Mesenchymal stem cell (in vitro differentiated cells and primary cell): Measurements from ENCODE around the gene ARFGAP1.

Experiments
- DNase-seq: peaks from one replicate; pipeline ENCODE4 v3.0.0-alpha.2; 2013
- H2AFZ ChIP-seq: one replicate; pipeline ENCODE4 v1.6.1; 2013; ENCODE audit warnings: low read depth, mild to moderate bottlenecking, control low read depth, inconsistent platforms, low read length, moderate library complexity
- H2AK5ac ChIP-seq: 2 replicates; pipeline ENCODE4 v1.6.1; 2013; ENCODE audit warnings: low read length, moderate library complexity, mild to moderate bottlenecking, inconsistent platforms; ENCODE audit not compliant: severe bottlenecking
- H2BK120ac ChIP-seq: one replicate; pipeline ENCODE4 v1.6.1; 2013; ENCODE audit warnings: low read depth, mild to moderate bottlenecking, inconsistent platforms, low read length, moderate library complexity
- H2BK12ac ChIP-seq, 2 experiments: one replicate each; pipeline ENCODE4 v1.6.1; 2013; ENCODE audit warnings: inconsistent platforms in 2 of 2, low read length in 2 of 2, mild to moderate bottlenecking in 2 of 2, moderate library complexity in 2 of 2, control low read depth in 1 of 2
- H2BK15ac ChIP-seq: one replicate; pipeline ENCODE4 v1.6.1; 2013; ENCODE audit warnings: mild to moderate bottlenecking, low read depth, inconsistent platforms; ENCODE audit not compliant: poor library complexity, severe bottlenecking
- H2BK5ac ChIP-seq: 2 replicates; pipeline ENCODE4 v1.6.1; 2013; ENCODE audit warnings: low read depth, mild to moderate bottlenecking, low read length, control low read depth, inconsistent platforms; ENCODE audit not compliant: poor library complexity, severe bottlenecking
- H3K14ac ChIP-seq, 2 experiments: one replicate each; pipeline ENCODE4 v1.6.1; 2013; ENCODE audit warnings: inconsistent platforms in 2 of 2, low read length in 2 of 2, control low read depth in 1 of 2, mild to moderate bottlenecking in 1 of 2, moderate library complexity in 1 of 2
- H3K18ac ChIP-seq, 2 experiments: one replicate each; pipeline ENCODE4 v1.6.1; 2013; ENCODE audit warnings: inconsistent platforms in 2 of 2, low read length in 2 of 2, control low read depth in 1 of 2, low read depth in 1 of 2, mild to moderate bottlenecking in 1 of 2
- H3K23ac ChIP-seq, 2 experiments: one replicate each; pipeline ENCODE4 v1.6.1; 2013; ENCODE audit warnings: inconsistent platforms in 2 of 2, low read length in 2 of 2, mild to moderate bottlenecking in 2 of 2, moderate library complexity in 2 of 2, control low read depth in 1 of 2
- H3K27ac ChIP-seq: 2 replicates; pipeline ENCODE4 v1.5.1; 2013; ENCODE audit warnings: mild to moderate bottlenecking, moderate library complexity, low read length, control low read depth, inconsistent platforms; ENCODE audit not compliant: poor library complexity, severe bottlenecking
- H3K27me3 ChIP-seq, 2 experiments: 2 replicates each; pipeline versions ENCODE4 v1.6.1 to v1.7.0; 2013; ENCODE audit warnings: low read length in 2 of 2, mild to moderate bottlenecking in 2 of 2, moderate library complexity in 2 of 2, control low read depth in 1 of 2, inconsistent platforms in 1 of 2; ENCODE audit not compliant: control insufficient read depth in 1 of 2, insufficient read depth in 1 of 2
- H3K36me3 ChIP-seq, 2 experiments: 2 replicates each; pipeline versions ENCODE4 v1.6.1 to v1.7.0; 2013; ENCODE audit warnings: low read length in 2 of 2, control low read depth in 1 of 2, inconsistent platforms in 1 of 2, low read depth in 1 of 2, mild to moderate bottlenecking in 1 of 2; ENCODE audit not compliant: insufficient read depth in 2 of 2, control insufficient read depth in 1 of 2
- H3K4ac ChIP-seq, 2 experiments: one replicate each; pipeline ENCODE4 v1.6.1; 2013; ENCODE audit warnings: inconsistent platforms in 2 of 2, low read length in 2 of 2, mild to moderate bottlenecking in 2 of 2, moderate library complexity in 2 of 2, control low read depth in 1 of 2, low read depth in 1 of 2
- H3K4me1 ChIP-seq: 2 replicates; pipeline ENCODE4 v1.6.1; 2013; ENCODE audit warnings: low read depth, low read length, control low read depth; ENCODE audit not compliant: control insufficient read depth, insufficient read depth
- H3K4me2 ChIP-seq: 2 replicates; pipeline ENCODE4 v1.6.1; 2013; ENCODE audit warnings: low read length, mild to moderate bottlenecking, inconsistent platforms; ENCODE audit not compliant: poor library complexity, severe bottlenecking
- H3K4me3 ChIP-seq, 2 experiments: 2 replicates each; pipeline versions ENCODE4 v1.5.1 to v1.7.0; 2013; ENCODE audit warnings: low read length in 2 of 2, mild to moderate bottlenecking in 2 of 2, control low read depth in 1 of 2, low read depth in 1 of 2; ENCODE audit not compliant: insufficient read depth in 1 of 2
- H3K79me1 ChIP-seq: replicated peaks from 2 replicates; pipeline ENCODE4 v1.6.1; 2013; ENCODE audit warnings: mild to moderate bottlenecking, control low read depth, low read length, inconsistent platforms; ENCODE audit not compliant: poor library complexity, severe bottlenecking
- H3K9ac ChIP-seq: 2 replicates; pipeline ENCODE4 v1.7.0; 2013; ENCODE audit warnings: mild to moderate bottlenecking, low read length, moderate library complexity
- H3K9me3 ChIP-seq: 2 replicates; pipeline ENCODE4 v1.7.0; 2013; ENCODE audit warnings: mild to moderate bottlenecking, low read length; ENCODE audit not compliant: control insufficient read depth
- H4K8ac ChIP-seq: one replicate; pipeline ENCODE4 v1.6.1; 2013; ENCODE audit warnings: inconsistent platforms, mild to moderate bottlenecking, low read length, moderate library complexity
- H4K91ac ChIP-seq: one replicate; pipeline ENCODE4 v1.6.1; 2013; ENCODE audit warnings: mild to moderate bottlenecking, low read length, inconsistent platforms
- WGBS: methylation state at CpG from one replicate; pipeline ENCODE4 v1.1.7; 2013; ENCODE audit warnings: mixed read lengths; 5-methylcytosine and 5-hydroxymethylcytosine counted together

The ARFGAP1 gene

DNA sequence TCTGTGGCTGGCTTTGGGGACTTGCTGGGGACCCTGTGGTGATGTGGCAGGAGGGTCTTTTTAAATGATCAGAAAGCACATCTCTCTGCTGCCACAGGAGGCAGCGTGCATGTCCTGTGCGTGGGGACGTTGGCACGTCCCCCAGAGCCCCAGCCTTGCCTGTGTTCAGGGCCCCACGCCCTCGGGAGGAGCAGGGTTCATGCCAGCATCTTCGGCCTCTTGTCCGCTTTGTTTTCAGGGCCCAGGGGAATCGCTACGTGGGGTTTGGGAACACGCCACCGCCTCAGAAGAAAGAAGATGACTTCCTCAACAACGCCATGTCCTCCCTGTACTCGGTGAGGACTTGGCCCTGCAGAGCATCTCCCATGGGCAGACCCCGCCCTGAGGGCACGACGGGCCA is 6.0 kb downstream of the ARFGAP1 start:
- Histone ChIP-seq H2BK15ac (no peak overlapping the region), H3K9me3 (no peaks in the 10 kb centered on the region), H4K8ac (no peak overlapping the region)

DNA sequence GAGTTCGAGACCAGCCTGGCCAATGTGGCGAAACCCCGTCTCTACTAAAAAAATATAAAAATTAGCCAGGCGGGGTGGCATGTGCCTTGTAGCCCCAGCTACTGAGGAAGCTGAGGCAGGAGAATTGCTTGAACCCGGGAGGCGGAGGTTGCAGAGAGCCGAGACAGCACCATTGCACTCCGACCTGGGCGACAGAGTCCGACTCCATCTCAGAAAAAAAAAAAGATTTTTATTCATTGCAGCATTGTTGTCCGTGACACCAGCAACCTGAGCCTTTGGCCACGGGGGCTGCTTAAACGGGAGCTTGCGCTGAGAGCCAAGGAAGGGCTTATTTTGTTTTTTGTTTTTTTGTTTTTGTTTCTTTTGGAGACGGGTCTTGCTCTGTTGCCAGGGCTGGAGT is 7.3 kb downstream of the ARFGAP1 start:
- Histone ChIP-seq H3K18ac (no peak overlapping the region), H2BK12ac (no peak overlapping the region), H4K8ac (no peak overlapping the region), H2BK15ac (no peak overlapping the region), H3K27ac (no peak overlapping the region), H2AK5ac (no peak overlapping the region), H3K9ac (no peak overlapping the region), H3K36me3 (peaks cover 83 to 100% of the 10 kb centered on the region in 2 experiments), H2BK120ac (no peak overlapping the region), H3K4me2 (no peak overlapping the region), H3K27me3 (no peaks in the 10 kb centered on the region), H3K4me1 (peaks cover 35% of the 10 kb centered on the region), H3K4me3 (no peak overlapping the region), H3K4ac (no peak overlapping the region), H3K79me1 (peaks cover 46% of the 10 kb centered on the region), H3K23ac (no peak overlapping the region), H3K14ac (no peak overlapping the region), H4K91ac (no peak overlapping the region), H2BK5ac (no peak overlapping the region), H3K9me3 (no peaks in the 10 kb centered on the region), H2AFZ (no peak overlapping the region)
- no peak for DNase-seq
- whole genome bisulfite sequencing = 97% methylated on average over 15 of the region's 15 CpGs

More for the DNA sequence above, 6.0 kb downstream of the ARFGAP1 start:
- Histone ChIP-seq H3K4me1 (peaks cover 31% of the 10 kb centered on the region), H3K79me1 (peaks cover 41% of the 10 kb centered on the region), H3K4me2 (no peak overlapping the region), H3K4ac (no peak overlapping the region), H3K27ac (no peak overlapping the region), H3K27me3 (no peaks in the 10 kb centered on the region), H3K14ac (no peak overlapping the region), H2BK5ac (no peak overlapping the region), H3K4me3 (no peak overlapping the region), H3K36me3 (peaks cover 76 to 90% of the 10 kb centered on the region in 2 experiments), H4K91ac (no peak overlapping the region), H2BK12ac (no peak overlapping the region), H3K23ac (no peak overlapping the region), H3K18ac (no peak overlapping the region), H2AK5ac (no peak overlapping the region), H2AFZ (no peak overlapping the region), H3K9ac (no peak overlapping the region), H2BK120ac (no peak overlapping the region)
- DNase-seq = no peak
- 94% methylated on average over 17 of the region's 17 CpGs for WGBS

GRCh38 chr20:63280371-63280770 is 7.8 kb downstream of the ARFGAP1 start:
- no peak overlapping the region for H4K8ac ChIP-seq
- WGBS = 98% methylated on average over 6 of the region's 6 CpGs

GRCh38 chr20:63280929-63281545 is 8.4 kb downstream of the ARFGAP1 start:
- Histone ChIP-seq H3K4me2 (no peak overlapping the region), H3K4me3 (no peak overlapping the region), H2BK120ac (no peak overlapping the region), H3K23ac (no peak overlapping the region), H4K91ac (no peak overlapping the region), H2BK12ac (no peak overlapping the region), H3K14ac (no peak overlapping the region), H4K8ac (no peak overlapping the region), H3K9ac (no peak overlapping the region), H3K4me1 (peaks cover 27% of the 10 kb centered on the region), H3K79me1 (peaks cover 52% of the 10 kb centered on the region), H2BK5ac (no peak overlapping the region), H3K27me3 (no peaks in the 10 kb centered on the region), H3K18ac (no peak overlapping the region), H2BK15ac (no peak overlapping the region), H2AFZ (no peak overlapping the region), H3K36me3 (peaks cover 91 to 100% of the 10 kb centered on the region in 2 experiments), H3K9me3 (no peaks in the 10 kb centered on the region), H2AK5ac (no peak overlapping the region), H3K27ac (no peak overlapping the region), H3K4ac (no peak overlapping the region)
- WGBS = 83% methylated on average over 19 of the region's 19 CpGs
- no peak for DNase-seq

More at GRCh38 chr20:63280371-63280770, 7.8 kb downstream of the ARFGAP1 start:
- Histone ChIP-seq H2BK5ac (no peak overlapping the region), H3K79me1 (peaks cover 49% of the 10 kb centered on the region), H3K9me3 (no peaks in the 10 kb centered on the region), H3K4me3 (no peak overlapping the region), H3K14ac (no peak overlapping the region), H2BK15ac (no peak overlapping the region), H3K4me2 (no peak overlapping the region), H2BK12ac (no peak overlapping the region), H3K27me3 (no peaks in the 10 kb centered on the region), H3K9ac (no peak overlapping the region), H3K36me3 (peaks cover 86 to 100% of the 10 kb centered on the region in 2 experiments), H2AK5ac (no peak overlapping the region), H3K27ac (no peak overlapping the region), H3K23ac (no peak overlapping the region), H3K4me1 (peaks cover 33% of the 10 kb centered on the region), H3K18ac (no peak overlapping the region), H4K91ac (no peak overlapping the region), H2AFZ (no peak overlapping the region), H2BK120ac (no peak overlapping the region), H3K4ac (no peak overlapping the region)
- no peak for DNase-seq
